Measurements from ENCODE around the gene UBN1. TPM values are rescaled to one million over a fixed set of nuclear protein-coding genes. Genes with fewer than 3 reads are reported as not detected.

The UBN1 gene
- total and polyA plus RNA-seq, 2 donors (not counting 3 experiments of a cell fraction or from before 2014, with no cell fraction given): 26.0 to 44.8 TPM

DNA sequence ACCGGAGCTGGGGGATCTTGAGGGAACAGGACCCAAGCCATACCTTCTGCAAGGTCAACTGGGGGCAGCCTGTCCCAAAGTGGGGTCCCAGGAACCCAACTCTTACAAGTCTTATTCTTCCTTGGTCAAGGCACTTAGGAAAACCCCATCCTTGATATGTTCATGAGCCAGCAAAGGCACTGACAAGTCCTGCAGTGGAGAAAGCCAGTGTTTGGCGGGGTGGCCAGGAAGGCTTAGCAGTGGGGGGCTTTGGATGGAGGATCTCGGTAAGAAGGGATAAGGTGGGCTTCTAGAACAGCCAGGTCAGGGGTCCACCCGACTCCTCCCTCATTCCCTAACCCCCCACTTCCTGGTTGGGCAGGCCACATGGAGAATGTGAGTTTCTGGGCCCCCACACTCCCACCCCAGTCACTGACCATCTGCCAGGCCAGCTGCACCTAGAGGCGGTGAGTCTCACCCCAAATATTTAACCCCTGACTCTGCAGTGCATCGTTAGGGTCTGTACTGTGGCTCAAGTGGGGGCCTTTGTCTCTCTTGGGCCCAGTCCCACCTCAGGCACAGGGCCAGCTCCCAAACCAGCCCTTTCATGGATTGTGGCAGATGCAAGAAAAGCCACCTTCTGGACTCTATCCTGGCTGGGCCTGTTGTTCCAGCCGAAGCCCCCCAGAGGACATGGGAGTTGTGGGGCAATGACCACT, 67.4 kb downstream of the UBN1 start:
- no peak overlapping the region for H2AFZ ChIP-seq (ENCODE audit: low read depth, low read length)
- no peaks in the 10 kb centered on the region for H3K79me2 ChIP-seq (ENCODE audit: control insufficient read depth, insufficient read depth, low read length)
- no peaks in the 10 kb centered on the region for H3K9me3 ChIP-seq (replicated peaks; ENCODE audit: control insufficient read depth, insufficient read depth, low read length)
- H3K4me2 ChIP-seq (ENCODE audit: insufficient read depth, low read length): no peak overlapping the region
- no peaks in the 10 kb centered on the region for H3K9me1 ChIP-seq (replicated peaks; ENCODE audit: control insufficient read depth, extremely low read depth, insufficient read depth, low read length)
- dilution Hi-C loops (cut with MboI; ENCODE audit: extremely low pct_ligation_motif_present, low sequenced_read_pairs) (no loop called here), intact Hi-C loops (cut with micrococcal nuclease) (no loop called here)
- TF ChIP-seq POLR2A (IDR thresholded peaks at IDR 0.05; ENCODE audit: low read depth, low read length) (no peak), MYC (IDR thresholded peaks at IDR 0.05; ENCODE audit: low read depth, low read length) (no peak), JUN (IDR thresholded peaks at IDR 0.05; ENCODE audit: borderline replicate concordance, insufficient read depth, insufficient read length, low read depth) (no peak), POLR2AphosphoS5 (IDR thresholded peaks at IDR 0.05; ENCODE audit: insufficient read depth, low read depth, low read length) (no peak), FOS (IDR thresholded peaks at IDR 0.05; ENCODE audit: borderline replicate concordance, insufficient read depth, low read length) (no peak), EZH2 (IDR thresholded peaks at IDR 0.05; ENCODE audit: borderline replicate concordance, low read depth, low read length, severe bottlenecking) (no peak), GATA2 (IDR thresholded peaks at IDR 0.05; ENCODE audit: insufficient read depth, insufficient read length, low read depth, low read length) (no peak)
- TF ChIP-seq, protein P1, sequence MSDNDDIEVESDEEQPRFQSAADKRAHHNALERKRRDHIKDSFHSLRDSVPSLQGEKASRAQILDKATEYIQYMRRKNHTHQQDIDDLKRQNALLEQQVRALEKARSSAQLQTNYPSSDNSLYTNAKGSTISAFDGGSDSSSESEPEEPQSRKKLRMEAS (IDR thresholded peaks at IDR 0.05; ENCODE audit: insufficient read depth, insufficient read length): no peak
- TF ChIP-seq, protein P2, sequence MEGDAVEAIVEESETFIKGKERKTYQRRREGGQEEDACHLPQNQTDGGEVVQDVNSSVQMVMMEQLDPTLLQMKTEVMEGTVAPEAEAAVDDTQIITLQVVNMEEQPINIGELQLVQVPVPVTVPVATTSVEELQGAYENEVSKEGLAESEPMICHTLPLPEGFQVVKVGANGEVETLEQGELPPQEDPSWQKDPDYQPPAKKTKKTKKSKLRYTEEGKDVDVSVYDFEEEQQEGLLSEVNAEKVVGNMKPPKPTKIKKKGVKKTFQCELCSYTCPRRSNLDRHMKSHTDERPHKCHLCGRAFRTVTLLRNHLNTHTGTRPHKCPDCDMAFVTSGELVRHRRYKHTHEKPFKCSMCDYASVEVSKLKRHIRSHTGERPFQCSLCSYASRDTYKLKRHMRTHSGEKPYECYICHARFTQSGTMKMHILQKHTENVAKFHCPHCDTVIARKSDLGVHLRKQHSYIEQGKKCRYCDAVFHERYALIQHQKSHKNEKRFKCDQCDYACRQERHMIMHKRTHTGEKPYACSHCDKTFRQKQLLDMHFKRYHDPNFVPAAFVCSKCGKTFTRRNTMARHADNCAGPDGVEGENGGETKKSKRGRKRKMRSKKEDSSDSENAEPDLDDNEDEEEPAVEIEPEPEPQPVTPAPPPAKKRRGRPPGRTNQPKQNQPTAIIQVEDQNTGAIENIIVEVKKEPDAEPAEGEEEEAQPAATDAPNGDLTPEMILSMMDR (IDR thresholded peaks at IDR 0.05; ENCODE audit: extremely low read depth in 1 of 2, insufficient read depth in 1 of 2, low read depth in 1 of 2, low read length in 2 of 2): no peak
- no peaks in the 10 kb centered on the region for H3K4me1 ChIP-seq (ENCODE audit: control insufficient read depth, extremely low read depth, insufficient read depth, low read length)
- POLR2A ChIA-PET: no interaction called here
- no peak overlapping the region for H3K4me3 ChIP-seq (replicated peaks in 1 of 3; ENCODE audit: insufficient read depth in 1 of 3, low read depth in 1 of 3, low read length in 3 of 3)
- H4K20me1 ChIP-seq (replicated peaks; ENCODE audit: control insufficient read depth, extremely low read depth, insufficient read depth, low read length): no peaks in the 10 kb centered on the region
- H3K27me3 ChIP-seq (ENCODE audit: control insufficient read depth in 2 of 2, insufficient read depth in 2 of 2, low read length in 2 of 2): no peaks in the 10 kb centered on the region
- CTCF ChIA-PET: no interaction called here
- no peak overlapping the region for H3K9ac ChIP-seq (replicated peaks; ENCODE audit: extremely low read depth, insufficient read depth, low read length)
- no peak for DNase-seq (ENCODE audit: low read depth, low spot score)
- no peaks in the 10 kb centered on the region for H3K36me3 ChIP-seq (ENCODE audit: control insufficient read depth in 2 of 2, extremely low read depth in 1 of 2, insufficient read depth in 2 of 2, low read length in 2 of 2)
- no peak for FAIRE-seq
- BruUV-seq (replicated peaks): no TSS peak
- no peak overlapping the region for H3K27ac ChIP-seq (ENCODE audit: insufficient read depth, low read depth, low read length)

Measured in endothelial cell of umbilical vein (primary cell).